Measurements from ENCODE around the gene TNFSF8.

Gene TNFSF8

GRCh38 chr9:114930056-114930812, at the start of gene TNFSF8:
Gene TNFSF8 (minus strand): TSS chr9:114930591. CDS start chr9:114930303, 288 bp downstream.
- peak; percentile 56 for DNase-seq (ENCODE audit: low read depth)

- no peak for DNase-seq (ENCODE audit: low read depth)
These were observed 42.8 kb upstream of the TNFSF8 start for GRCh38 chr9:114973216-114973615.

- DNase-seq (ENCODE audit: low read depth): no peak
These were observed 42.2 kb upstream of the TNFSF8 start for GRCh38 chr9:114972510-114973136.

- no peak for DNase-seq (ENCODE audit: low read depth)
These were observed 38.9 kb upstream of the TNFSF8 start for GRCh38 chr9:114969269-114969668.

- no peak for DNase-seq (ENCODE audit: low read depth)
These were observed 38.3 kb upstream of the TNFSF8 start for GRCh38 chr9:114968671-114969070.

- DNase-seq (ENCODE audit: low read depth): no peak
These were observed 35.2 kb upstream of the TNFSF8 start for GRCh38 chr9:114965564-114965963.

GRCh38 chr9:114962809-114963208, 32.4 kb upstream of the TNFSF8 start:
- DNase-seq (ENCODE audit: low read depth): no peak

GRCh38 chr9:114960276-114960675, 29.9 kb upstream of the TNFSF8 start:
- no peak for DNase-seq (ENCODE audit: low read depth)

- DNase-seq (ENCODE audit: low read depth): no peak
These were observed 28.4 kb upstream of the TNFSF8 start for GRCh38 chr9:114958844-114959235.

- DNase-seq (ENCODE audit: low read depth): peak; percentile 45
These were observed 27.8 kb upstream of the TNFSF8 start for GRCh38 chr9:114958021-114958843.

- DNase-seq (ENCODE audit: low read depth): no peak
These were observed 27.2 kb upstream of the TNFSF8 start for GRCh38 chr9:114957558-114957957.

GRCh38 chr9:114954956-114955582, 24.7 kb upstream of the TNFSF8 start:
- no peak for DNase-seq (ENCODE audit: low read depth)

GRCh38 chr9:114953959-114954358, 23.6 kb upstream of the TNFSF8 start:
- DNase-seq (ENCODE audit: low read depth): no peak

GRCh38 chr9:114953046-114953445, 22.7 kb upstream of the TNFSF8 start:
- DNase-seq (ENCODE audit: low read depth): no peak

GRCh38 chr9:114950761-114951160, 20.4 kb upstream of the TNFSF8 start:
- no peak for DNase-seq (ENCODE audit: low read depth)

- no peak for DNase-seq (ENCODE audit: low read depth)
These were observed 16.7 kb upstream of the TNFSF8 start for GRCh38 chr9:114947058-114947457.

- DNase-seq (ENCODE audit: low read depth): no peak
These were observed 15.4 kb upstream of the TNFSF8 start for GRCh38 chr9:114945616-114946412.

- no peak for DNase-seq (ENCODE audit: low read depth)
These were observed 11.0 kb upstream of the TNFSF8 start for GRCh38 chr9:114941376-114941775.

- DNase-seq (ENCODE audit: low read depth): no peak
These were observed 8.5 kb upstream of the TNFSF8 start for GRCh38 chr9:114938687-114939575.

GRCh38 chr9:114937516-114937915, 7.1 kb upstream of the TNFSF8 start:
- no peak for DNase-seq (ENCODE audit: low read depth)
